Left colon (tissue), 2 donors: ENCODE results near the gene C19orf81. TPM values are rescaled to one million over a fixed set of nuclear protein-coding genes. Genes with fewer than 3 reads are reported as not detected.

Source experiments
- ATAC-seq: fragments of 200-7000 bp; cut with Tn5 transposase; one replicate; pipeline ENCODE4 v1.9.1; 2020; ENCODE audit warnings: mild to moderate bottlenecking, moderate library complexity
- DNase-seq, 2 donors: peaks; one replicate each; pipeline ENCODE4 v3.0.0-alpha.2; 2020
- intact Hi-C, 2 donors: fragments of 100-400 bp; cut with DNase I in 1 of 2; cut with micrococcal nuclease in 1 of 2; formaldehyde crosslinking; loops; one replicate each; pipeline versions ENCODE4 v1.11.2 to v1.14.0; 2022; cut with DNase I, micrococcal nuclease
- total RNA-seq, 2 donors: library from RNA; stranded (reverse); fragmentation: NEBNext Ultra II Directional; extraction: Animal tissue kit (Norgen Biotek cat#: 25700); gene quantifications; one replicate each; pipeline ENCODE4 v1.2.1, GENCODE V29; 2021
- donor health status: DM: no; HTN: no; CAD: no.
- donor health status: DM: yes; HTN: yes; CAD: no.

C19orf81 gene
- total RNA-seq, 2 donors from 2014 or later = not detected

DNA sequence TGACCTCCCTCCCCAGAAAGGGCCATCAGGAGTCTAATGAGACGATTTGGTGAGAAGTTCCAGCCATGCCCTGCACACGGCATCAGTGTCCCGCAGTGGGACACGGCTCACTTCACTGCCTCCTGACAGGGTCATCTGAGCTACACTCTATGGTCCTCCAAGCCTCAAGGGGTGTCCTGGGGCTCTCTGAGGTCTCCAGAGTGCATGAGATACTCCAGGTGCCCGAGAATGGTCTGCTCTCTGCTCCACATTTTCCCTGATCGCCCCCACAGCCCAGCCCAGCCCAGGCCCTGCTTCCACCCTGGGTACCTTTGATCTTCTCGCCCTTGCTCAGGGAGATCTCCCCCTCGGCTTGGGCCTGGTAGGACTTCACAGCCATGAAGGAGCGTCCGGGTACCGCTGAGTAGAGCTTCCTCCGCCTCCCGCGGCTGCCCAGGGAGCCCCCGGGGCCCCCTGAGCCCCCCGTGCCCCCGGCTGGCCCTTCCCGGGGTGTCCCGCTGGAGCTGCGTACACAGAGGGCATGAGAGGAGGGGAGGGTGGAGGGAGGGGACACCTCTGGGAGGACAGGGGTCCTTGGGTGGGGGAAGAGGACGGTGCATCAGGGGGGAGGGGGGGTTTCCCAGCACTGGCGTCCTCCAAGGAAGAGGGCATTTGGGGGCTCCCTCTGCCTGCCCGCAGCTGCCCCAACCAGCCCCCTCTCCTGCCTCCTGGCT lies 53.1 kb downstream of the C19orf81 start:
- ATAC-seq = no peak
- intact Hi-C loops = loop anchor here in 1 of 2 donors (10.0 kb wide), 1 partner anchor 82 kb away; no protein-coding TSS in a partner anchor
- DNase-seq = no peak

GRCh38 chr19:50702871-50703829 lies 53.9 kb downstream of the C19orf81 start:
- no peak for ATAC-seq
- DNase-seq = no peak
- intact Hi-C loops = loop anchor here in 1 of 2 donors (10.0 kb wide), 1 partner anchor 82 kb away; no protein-coding TSS in a partner anchor

GRCh38 chr19:50703915-50704796 lies 54.9 kb downstream of the C19orf81 start:
- intact Hi-C loops = loop anchor here in 1 of 2 donors (10.0 kb wide), 1 partner anchor 81 kb away; no protein-coding TSS in a partner anchor
- ATAC-seq = no peak
- DNase-seq = no peak

GRCh38 chr19:50705422-50706019 lies 56.3 kb downstream of the C19orf81 start:
- intact Hi-C loops = loop anchor here in 1 of 2 donors (10.0 kb wide), 1 partner anchor 79 kb away; no protein-coding TSS in a partner anchor
- ATAC-seq (peak; percentile 49), DNase-seq (no peak)

- DNase-seq = no peak
- no peak for ATAC-seq
- intact Hi-C loops = loop anchor here in 1 of 2 donors (10.0 kb wide), 1 partner anchor 78 kb away; no protein-coding TSS in a partner anchor
These were observed 57.1 kb downstream of the C19orf81 start for GRCh38 chr19:50706387-50706786.

DNA sequence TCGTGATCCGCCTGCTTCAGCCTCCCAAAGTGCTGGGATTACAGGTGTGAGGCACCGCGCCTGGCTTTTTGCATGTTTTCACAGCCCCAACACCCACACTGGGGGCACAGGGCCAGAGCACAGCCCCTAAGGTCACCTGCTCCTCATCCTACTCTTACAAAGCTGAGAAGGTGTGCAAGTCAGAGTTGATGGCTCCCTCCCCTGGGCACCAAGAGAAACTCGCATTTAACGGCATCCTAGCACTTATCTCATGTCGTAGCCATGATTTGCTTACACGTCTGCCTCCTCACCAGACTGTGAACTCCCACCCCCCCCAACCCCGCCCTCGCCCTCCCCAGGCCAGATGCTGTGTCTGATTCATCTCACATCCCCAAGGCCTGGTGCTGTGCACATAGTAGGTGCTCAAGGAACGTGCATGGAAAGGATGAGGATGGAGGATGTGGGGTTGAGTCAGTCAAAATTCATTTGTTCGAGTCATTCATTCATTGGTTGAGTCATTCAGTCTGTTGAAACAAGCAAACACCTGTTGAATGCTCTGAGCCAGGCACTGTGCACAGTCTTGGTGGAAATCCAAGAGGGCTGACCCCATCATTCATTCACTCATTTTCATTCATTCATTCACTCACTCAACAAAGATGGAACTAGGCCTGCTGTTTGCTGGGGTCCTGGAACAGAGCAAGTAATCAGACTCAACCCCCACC lies 59.1 kb downstream of the C19orf81 start:
- ATAC-seq = no peak
- intact Hi-C loops = loop anchor here in 1 of 2 donors (10.0 kb wide), 1 partner anchor 76 kb away; no protein-coding TSS in a partner anchor

More for the DNA sequence above, 59.1 kb downstream of the C19orf81 start:
- DNase-seq = no peak

Other genes starting within 250 kb of the C19orf81 start
- gene SPIB, start 230.5 kb upstream of the C19orf81 start, total RNA-seq = 10 to 100 TPM; 48.2 to 93.6 TPM
- under 1 TPM in 1 of 2 donors, not detected in 1; 0.06 TPM for gene MYBPC2, start 216.6 kb upstream of the C19orf81 start, total RNA-seq
- 100 to 1,000 TPM; 125 to 132 TPM for gene EMC10, start 172.9 kb upstream of the C19orf81 start, total RNA-seq
- gene GARIN5A, start 172.6 kb upstream of the C19orf81 start, total RNA-seq = 1 to 10 TPM; 1.5 to 3.1 TPM
- gene JOSD2, start 138.3 kb upstream of the C19orf81 start, total RNA-seq = 10 to 100 TPM; 32.7 to 35.6 TPM
- gene ASPDH, start 135.5 kb upstream of the C19orf81 start, total RNA-seq = not detected
- gene LRRC4B, start 81.0 kb upstream of the C19orf81 start, total RNA-seq = 1 to 10 TPM in 1 of 2 donors, under 1 TPM in 1; 0.89 to 1.2 TPM
- not detected for gene SYT3, start 9.6 kb upstream of the C19orf81 start, total RNA-seq
- under 1 TPM; 0.21 to 0.36 TPM for gene SHANK1, start 70.4 kb downstream of the C19orf81 start, total RNA-seq
- gene CLEC11A, start 73.9 kb downstream of the C19orf81 start, total RNA-seq = 1 to 10 TPM; 2.1 to 5.7 TPM
- not detected for gene GPR32, start 121.0 kb downstream of the C19orf81 start, total RNA-seq
- gene ACP4, start 141.0 kb downstream of the C19orf81 start, total RNA-seq = not detected
- 100 to 1,000 TPM; 182 to 236 TPM for gene KLK1, start 174.3 kb downstream of the C19orf81 start, total RNA-seq
- 1 to 10 TPM; 4.5 to 8.5 TPM for gene KLK15, start 184.1 kb downstream of the C19orf81 start, total RNA-seq
- gene KLK3, start 205.5 kb downstream of the C19orf81 start, total RNA-seq = 10 to 100 TPM in 1 of 2 donors, 1 to 10 TPM in 1; 5.7 to 11.7 TPM
- gene KLK2, start 224.0 kb downstream of the C19orf81 start, total RNA-seq = under 1 TPM in 1 of 2 donors, not detected in 1; 0.12 TPM